GM12873 (cell line): Measurements from ENCODE around the gene HYLS1.

Experiments used
- CTCF ChIP-seq: IDR thresholded peaks from 2 replicates; pipeline ENCODE4 v1.5.1; 2012; ENCODE audit warnings: low read depth, mild to moderate bottlenecking, moderate library complexity, low read length, control low read depth; ENCODE audit not compliant: insufficient read depth; ENCODE audit errors: missing control alignments

The HYLS1 gene

GRCh38 chr11:125873881-125874555, 13.4 kb upstream of the HYLS1 start:
- TF ChIP-seq CTCF, result no peak

- peak; percentile 88 for TF ChIP-seq CTCF
Measured at GRCh38 chr11:125874556-125875124, 12.8 kb upstream of the HYLS1 start.

DNA sequence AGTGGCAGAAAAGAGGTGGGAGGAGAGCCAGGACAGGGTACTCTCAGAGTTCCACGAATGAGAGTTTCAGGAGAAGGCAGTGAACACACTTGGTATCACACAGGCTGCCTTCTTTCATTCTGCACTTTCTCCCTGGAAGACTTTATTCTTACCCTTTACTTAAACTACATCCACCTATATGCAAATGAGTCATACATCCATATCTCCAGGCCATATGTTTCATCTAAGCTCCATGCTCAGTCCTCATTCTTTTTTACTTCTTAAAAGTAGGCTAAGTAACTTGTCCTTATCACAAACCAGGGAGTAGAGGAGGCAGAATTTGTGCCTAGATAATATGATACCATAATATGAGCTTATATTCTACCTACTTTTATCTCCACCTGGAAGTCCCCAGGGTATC, 6.2 kb upstream of the HYLS1 start:
- TF ChIP-seq CTCF, result no peak

DNA sequence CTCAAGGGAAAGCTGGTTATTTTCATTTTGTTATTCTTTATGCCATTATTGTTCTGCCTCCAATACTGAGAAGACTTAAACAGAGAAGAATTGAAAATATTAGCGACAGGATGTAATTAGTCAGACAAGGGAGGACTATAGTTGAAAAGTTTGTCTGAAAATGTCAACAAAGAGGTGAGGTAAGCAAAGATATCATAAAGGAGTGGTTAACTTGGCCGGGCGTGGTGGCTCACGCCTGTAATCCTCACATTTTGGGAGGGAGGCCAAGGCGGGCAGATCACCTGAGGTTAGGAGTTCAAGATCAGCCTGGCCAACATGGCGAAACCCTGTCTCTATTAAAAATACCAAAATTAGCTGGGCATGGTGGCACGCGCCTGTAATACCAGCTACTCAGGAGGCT, 4.1 kb upstream of the HYLS1 start:
- TF ChIP-seq CTCF, result no peak

DNA sequence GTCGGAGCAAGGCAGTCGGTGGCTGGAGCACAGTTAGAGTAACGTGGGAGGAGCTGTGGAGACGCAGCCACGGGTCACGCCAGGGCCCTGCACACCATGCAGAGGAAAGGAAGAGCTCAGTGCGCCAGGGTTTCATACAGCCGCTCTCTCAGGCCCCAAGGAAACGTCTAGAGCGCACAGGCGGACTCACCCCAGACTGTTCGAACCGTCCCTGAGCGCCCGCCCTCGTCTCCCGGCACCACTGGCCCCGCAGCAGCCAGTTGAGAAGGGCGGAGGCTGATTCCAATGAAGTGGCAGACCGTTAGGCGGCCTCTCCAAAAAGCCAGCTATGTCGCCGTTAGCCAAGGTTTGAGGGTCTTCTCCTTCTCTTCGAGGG, 483 bp upstream of the HYLS1 start:
- no peak for TF ChIP-seq CTCF

GRCh38 chr11:125890447-125891100, 3.1 kb downstream of the HYLS1 start:
- no peak for TF ChIP-seq CTCF

DNA sequence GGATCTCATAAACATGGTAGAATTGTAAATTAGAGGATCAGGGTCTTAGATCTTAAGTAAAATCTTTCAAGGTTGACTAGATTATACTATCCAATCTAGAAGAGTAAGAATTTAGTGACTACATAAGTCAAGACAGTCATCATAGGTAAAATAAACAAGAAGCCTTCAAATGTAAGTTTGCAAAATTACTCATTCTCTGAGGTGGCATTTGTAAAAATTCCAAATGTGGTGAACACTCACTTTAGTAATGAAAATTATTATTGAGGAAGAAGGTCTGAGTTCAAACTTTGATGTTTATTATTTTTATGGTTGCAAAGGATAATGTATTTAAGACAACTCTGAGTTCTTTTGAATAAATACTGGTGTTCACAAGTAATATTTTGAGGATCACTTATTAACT, 4.6 kb downstream of the HYLS1 start:
- no peak for TF ChIP-seq CTCF
